Keratinocyte (primary cell): ENCODE measurements around the gene AAMP. TPM values are rescaled to one million over a fixed set of nuclear protein-coding genes. Genes with fewer than 3 reads are reported as not detected.

Experiments used
- DNase-seq: peaks from one replicate; pipeline ENCODE4 v3.0.0-alpha.2; 2011; ENCODE audit warnings: low read depth, missing footprints, low spot score
- FAIRE-seq: peaks from 2 replicates; lab custom pipeline; 2011; peaks lifted over from hg19 to GRCh38; lab: Jason Lieb, UNC
- H2AFZ ChIP-seq: 2 replicates; pipeline ENCODE4 v1.6.0; 2012; ENCODE audit warnings: low read length, control low read depth, inconsistent platforms; ENCODE audit not compliant: control insufficient read depth
- H3K27ac ChIP-seq: 2 replicates; pipeline ENCODE4 v1.5.1; 2011; ENCODE audit warnings: low read length; ENCODE audit not compliant: control insufficient read depth, insufficient read depth
- H3K27me3 ChIP-seq: 3 replicates; pipeline ENCODE4 v1.6.0; 2011; ENCODE audit warnings: low read length; ENCODE audit not compliant: control insufficient read depth, insufficient read depth; ENCODE audit errors: extremely low read depth
- H3K36me3 ChIP-seq, 2 experiments: 2 replicates in 1 of 2; 3 replicates in 1 of 2; pipeline ENCODE4 v1.5.1; 2011; ENCODE audit warnings: low read length in 2 of 2, mild to moderate bottlenecking in 1 of 2; ENCODE audit not compliant: control insufficient read depth in 2 of 2, insufficient read depth in 2 of 2; ENCODE audit errors: extremely low read depth in 1 of 2
- H3K4me1 ChIP-seq: 3 replicates; pipeline ENCODE4 v1.5.1; 2011; ENCODE audit warnings: low read length; ENCODE audit not compliant: control insufficient read depth, insufficient read depth; ENCODE audit errors: extremely low read depth
- H3K4me2 ChIP-seq: 3 replicates; pipeline ENCODE4 v1.6.0; 2011; ENCODE audit warnings: low read depth, low read length; ENCODE audit not compliant: control insufficient read depth, insufficient read depth; ENCODE audit errors: extremely low read depth
- H3K4me3 ChIP-seq, 3 experiments: fragments of 200-600 bp in 1 of 3; sonication (generic) in 1 of 3; 2 replicates in 2 of 3; 3 replicates in 1 of 3; pipeline ENCODE4 v1.5.1; 2011 to 2016; ENCODE audit warnings: low read length in 3 of 3, mild to moderate bottlenecking in 3 of 3, control low read depth in 2 of 3, inconsistent platforms in 1 of 3, low read depth in 1 of 3, mixed read lengths in 1 of 3, mixed run types in 1 of 3, moderate library complexity in 1 of 3; ENCODE audit not compliant: control insufficient read depth in 2 of 3, insufficient read depth in 2 of 3; ENCODE audit errors: extremely low read depth in 1 of 3
- H3K79me2 ChIP-seq: 2 replicates; pipeline ENCODE4 v1.6.0; 2012; ENCODE audit warnings: low read length; ENCODE audit not compliant: control insufficient read depth, insufficient read depth
- H3K9ac ChIP-seq: 3 replicates; pipeline ENCODE4 v1.6.0; 2011; ENCODE audit warnings: low read length; ENCODE audit not compliant: control insufficient read depth, insufficient read depth; ENCODE audit errors: extremely low read depth
- H3K9me1 ChIP-seq: 3 replicates; pipeline ENCODE4 v1.6.0; 2011; ENCODE audit warnings: low read length; ENCODE audit not compliant: control insufficient read depth, insufficient read depth; ENCODE audit errors: extremely low read depth
- H3K9me3 ChIP-seq: 2 replicates; pipeline ENCODE4 v1.5.1; 2012; ENCODE audit warnings: low read depth, low read length; ENCODE audit not compliant: control insufficient read depth
- H4K20me1 ChIP-seq: 3 replicates; pipeline ENCODE4 v1.6.0; 2011; ENCODE audit warnings: low read length; ENCODE audit not compliant: control insufficient read depth, insufficient read depth; ENCODE audit errors: extremely low read depth
- EZH2 ChIP-seq: IDR thresholded peaks from one replicate; pipeline ENCODE4 v1.6.1; 2012; ENCODE audit warnings: inconsistent platforms, mild to moderate bottlenecking, low read length, moderate library complexity
- dilution Hi-C: fragments of 300-500 bp; cut with MboI; formaldehyde crosslinking; loops from one replicate; pipeline ENCODE4 v1.7.0; 2020; ENCODE audit warnings: low sequenced_read_pairs; ENCODE audit not compliant: extremely low pct_ligation_motif_present
- polyA plus RNA-seq, 5 experiments: library from polyadenylated mRNA; depleted of rRNA in 3 of 5; stranded (reverse) in 3 of 5; stranded (forward) in 1 of 5; unstranded in 1 of 5; fragments of >200 nt; gene quantifications; 1 replicate in 1 of 5; 2 replicates in 3 of 5; 3 replicates in 1 of 5; pipeline versions ENCODE4 v1.2.1 to v1.2.3, GENCODE V29; 2011 to 2012; ENCODE audit warnings: missing spikeins in 2 of 5, low read depth in 1 of 5, low replicate concordance in 1 of 5
- TF ChIP-seq, protein P1 (sequence below), 3 experiments: IDR thresholded peaks in 1 of 3; conservative IDR thresholded peaks in 1 of 3; optimal IDR thresholded peaks in 1 of 3; 2 replicates in 2 of 3; 3 replicates in 1 of 3; pipeline versions ENCODE3 to v1.5.1; 2011; ENCODE audit warnings: low read length in 3 of 3, mild to moderate bottlenecking in 3 of 3, moderate library complexity in 2 of 3, control low read depth in 1 of 3, inconsistent platforms in 1 of 3; ENCODE audit not compliant: insufficient read depth in 2 of 3; ENCODE audit errors: extremely low read depth in 1 of 3

Gene AAMP
- polyA plus RNA-seq, 1 donor (not counting 4 experiments of a cell fraction or from before 2014, with no cell fraction given) = 78.4 TPM

DNA sequence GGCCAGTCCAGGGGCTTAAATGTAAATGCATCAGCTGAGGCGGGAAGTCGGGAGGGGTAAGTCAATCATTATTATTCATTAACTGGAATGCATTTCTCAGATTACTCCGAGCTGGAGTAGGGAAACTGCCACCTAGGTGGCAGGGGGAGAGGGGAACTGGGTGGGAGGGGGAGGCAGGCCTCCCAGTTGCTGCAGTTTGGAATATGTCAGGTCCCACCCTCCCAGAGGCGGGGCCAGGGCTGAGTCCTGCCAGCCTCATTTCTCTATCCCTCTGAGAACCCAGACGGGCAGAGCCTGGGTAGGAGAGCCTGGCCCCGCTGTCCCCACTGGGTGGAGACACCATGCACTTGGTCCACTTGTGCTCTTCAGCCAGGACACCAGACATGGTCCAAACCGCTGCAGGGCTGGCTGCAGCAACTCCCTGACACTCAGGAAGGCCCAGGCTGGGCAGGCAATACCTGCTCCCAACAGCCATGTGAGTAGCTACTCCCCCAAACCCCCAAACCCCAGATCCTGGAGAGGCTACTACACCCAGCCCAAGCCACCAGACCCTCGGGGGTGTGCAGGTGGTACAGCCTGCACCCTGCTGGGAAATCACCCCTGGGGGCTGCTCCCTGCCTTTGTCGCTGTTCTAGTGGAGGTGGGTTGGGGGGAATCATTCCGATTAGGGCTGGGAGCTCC is 9.1 kb downstream of the AAMP start, which contains the start of gene GPBAR1:
Gene GPBAR1, plus strand, starts transcription at position 274 of the 681 bp plus-strand sequence. CDS start 1,710 bp downstream, outside the sequence.
- H3K27ac ChIP-seq = no peak within 1 kb of the TSS

DNA sequence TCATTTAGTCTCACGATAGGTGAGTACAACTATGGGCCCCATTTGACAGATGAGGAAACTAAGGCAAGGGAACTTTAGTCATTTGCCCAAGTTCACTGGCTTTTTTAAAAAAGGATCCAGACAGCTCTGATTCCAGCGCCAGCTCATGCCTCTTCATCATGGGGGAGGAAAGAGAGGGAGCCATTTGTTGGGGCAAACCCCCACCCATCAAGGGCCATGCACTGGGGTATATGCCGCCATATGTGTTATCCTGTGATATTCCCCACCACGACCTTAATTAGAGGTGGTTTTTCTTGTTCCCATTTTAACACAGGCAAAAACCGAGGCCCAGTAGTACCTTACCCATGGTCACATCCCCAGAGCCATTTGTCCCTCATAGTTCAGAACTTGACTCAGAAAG is 9.8 kb downstream of the AAMP start:
- Histone ChIP-seq H3K4me3 (no peak overlapping the region), H3K27ac (no peak overlapping the region), H3K36me3 (peaks cover 12 to 17% of the 10 kb centered on the region in 2 experiments), H3K9me3 (no peaks in the 10 kb centered on the region), H3K9me1 (no peaks in the 10 kb centered on the region), H3K4me1 (peaks cover 3% of the 10 kb centered on the region), H2AFZ (no peak overlapping the region), H3K4me2 (no peak overlapping the region), H3K27me3 (no peaks in the 10 kb centered on the region), H4K20me1 (peaks cover 9% of the 10 kb centered on the region), H3K79me2 (no peaks in the 10 kb centered on the region), H3K9ac (no peak overlapping the region)
- FAIRE-seq (no peak), DNase-seq (no peak)
- TF ChIP-seq, protein P1, sequence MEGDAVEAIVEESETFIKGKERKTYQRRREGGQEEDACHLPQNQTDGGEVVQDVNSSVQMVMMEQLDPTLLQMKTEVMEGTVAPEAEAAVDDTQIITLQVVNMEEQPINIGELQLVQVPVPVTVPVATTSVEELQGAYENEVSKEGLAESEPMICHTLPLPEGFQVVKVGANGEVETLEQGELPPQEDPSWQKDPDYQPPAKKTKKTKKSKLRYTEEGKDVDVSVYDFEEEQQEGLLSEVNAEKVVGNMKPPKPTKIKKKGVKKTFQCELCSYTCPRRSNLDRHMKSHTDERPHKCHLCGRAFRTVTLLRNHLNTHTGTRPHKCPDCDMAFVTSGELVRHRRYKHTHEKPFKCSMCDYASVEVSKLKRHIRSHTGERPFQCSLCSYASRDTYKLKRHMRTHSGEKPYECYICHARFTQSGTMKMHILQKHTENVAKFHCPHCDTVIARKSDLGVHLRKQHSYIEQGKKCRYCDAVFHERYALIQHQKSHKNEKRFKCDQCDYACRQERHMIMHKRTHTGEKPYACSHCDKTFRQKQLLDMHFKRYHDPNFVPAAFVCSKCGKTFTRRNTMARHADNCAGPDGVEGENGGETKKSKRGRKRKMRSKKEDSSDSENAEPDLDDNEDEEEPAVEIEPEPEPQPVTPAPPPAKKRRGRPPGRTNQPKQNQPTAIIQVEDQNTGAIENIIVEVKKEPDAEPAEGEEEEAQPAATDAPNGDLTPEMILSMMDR (optimal IDR thresholded peaks at IDR 0.05 in 1 of 3, IDR thresholded peaks at IDR 0.05 in 1 of 3, conservative IDR thresholded peaks at IDR 0.05 in 1 of 3; ENCODE audit: extremely low read depth in 1 of 3, insufficient read depth in 2 of 3, low read length in 3 of 3) = no peak
- no peak for TF ChIP-seq EZH2
- dilution Hi-C loops = no loop called here

More for the DNA sequence above, 9.1 kb downstream of the AAMP start, which contains the start of gene GPBAR1:
- no peak within 1 kb of the TSS for H2AFZ ChIP-seq
- no peaks in the 10 kb centered on the region for H3K9me1 ChIP-seq
- peaks cover 3% of the 10 kb centered on the region for H3K4me1 ChIP-seq
- no peak for FAIRE-seq
- H4K20me1 ChIP-seq = peaks cover 9% of the 10 kb centered on the region
- no peaks in the 10 kb centered on the region for H3K9me3 ChIP-seq
- dilution Hi-C loops = no loop called here
- no peak within 1 kb of the TSS for H3K4me2 ChIP-seq
- no peak within 1 kb of the TSS for H3K4me3 ChIP-seq
- H3K79me2 ChIP-seq = no peaks in the 10 kb centered on the region
- no peak for TF ChIP-seq EZH2
- TF ChIP-seq, protein P1 (optimal IDR thresholded peaks at IDR 0.05 in 1 of 3, IDR thresholded peaks at IDR 0.05 in 1 of 3, conservative IDR thresholded peaks at IDR 0.05 in 1 of 3; ENCODE audit: extremely low read depth in 1 of 3, insufficient read depth in 2 of 3, low read length in 3 of 3) = no peak
- no peak for DNase-seq
- H3K9ac ChIP-seq = no peak within 1 kb of the TSS
- H3K27me3 ChIP-seq = no peaks in the 10 kb centered on the region
- H3K36me3 ChIP-seq = peaks cover 15 to 16% of the 10 kb centered on the region in 2 experiments
